GM21619 (cell line): ENCODE measurements around the gene OR1N2.
"Not testable (repeated sequence)": the region's sequence is repeated elsewhere in the genome, so short reads cannot be mapped to it uniquely, and the experiment has no call there.

Source experiments
- ATAC-seq: cut with Tn5 transposase; IDR thresholded peaks from one replicate; pipeline ENCODE4 v1.9.1; 2021; ENCODE audit not compliant: unreplicated experiment

Gene OR1N2, protein sequence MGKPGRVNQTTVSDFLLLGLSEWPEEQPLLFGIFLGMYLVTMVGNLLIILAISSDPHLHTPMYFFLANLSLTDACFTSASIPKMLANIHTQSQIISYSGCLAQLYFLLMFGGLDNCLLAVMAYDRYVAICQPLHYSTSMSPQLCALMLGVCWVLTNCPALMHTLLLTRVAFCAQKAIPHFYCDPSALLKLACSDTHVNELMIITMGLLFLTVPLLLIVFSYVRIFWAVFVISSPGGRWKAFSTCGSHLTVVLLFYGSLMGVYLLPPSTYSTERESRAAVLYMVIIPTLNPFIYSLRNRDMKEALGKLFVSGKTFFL

DNA sequence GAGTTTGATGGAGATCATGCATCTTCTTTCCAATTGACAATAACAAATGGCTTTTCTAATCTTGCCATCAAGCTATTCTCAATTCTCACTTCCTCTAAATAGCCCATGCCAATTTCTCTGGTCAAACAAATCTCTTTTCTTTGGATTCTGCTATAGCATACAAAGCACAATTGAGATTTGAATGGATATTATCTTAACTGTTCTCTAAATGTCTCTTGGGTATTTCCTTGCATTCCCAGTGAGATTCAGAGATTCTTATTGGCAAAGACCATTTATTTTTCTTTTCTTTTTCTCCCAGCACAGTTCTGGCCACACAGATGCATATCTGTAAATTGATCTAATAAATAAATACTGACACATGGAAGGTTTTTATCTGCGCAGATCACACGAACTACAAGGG, at the start of gene OR1N2:
OR1N2 (plus strand) TSS at position 301 of the 400 bp plus-strand sequence. CDS start 100 bp downstream, outside the sequence.
- no peak for ATAC-seq

DNA sequence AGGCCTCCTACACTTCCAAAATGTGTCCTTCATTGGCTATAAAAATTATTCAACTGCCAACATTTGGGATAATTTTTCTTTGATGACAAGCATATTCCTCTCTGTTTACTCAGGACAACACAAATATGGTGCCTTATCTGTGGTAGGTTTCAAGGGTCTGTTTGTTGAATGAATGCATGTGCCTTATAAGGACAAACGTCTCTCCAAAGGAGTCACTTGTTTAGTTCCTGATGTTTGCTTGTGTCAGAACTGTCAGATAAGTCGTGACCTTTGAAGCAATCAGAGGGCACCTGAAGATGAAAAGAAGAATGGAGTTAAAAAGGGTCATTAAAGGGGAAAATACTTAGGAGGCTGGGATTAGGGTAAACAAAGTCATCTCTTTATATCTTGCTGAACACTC, 45.9 kb upstream of the OR1N2 start:
- no peak for ATAC-seq

DNA sequence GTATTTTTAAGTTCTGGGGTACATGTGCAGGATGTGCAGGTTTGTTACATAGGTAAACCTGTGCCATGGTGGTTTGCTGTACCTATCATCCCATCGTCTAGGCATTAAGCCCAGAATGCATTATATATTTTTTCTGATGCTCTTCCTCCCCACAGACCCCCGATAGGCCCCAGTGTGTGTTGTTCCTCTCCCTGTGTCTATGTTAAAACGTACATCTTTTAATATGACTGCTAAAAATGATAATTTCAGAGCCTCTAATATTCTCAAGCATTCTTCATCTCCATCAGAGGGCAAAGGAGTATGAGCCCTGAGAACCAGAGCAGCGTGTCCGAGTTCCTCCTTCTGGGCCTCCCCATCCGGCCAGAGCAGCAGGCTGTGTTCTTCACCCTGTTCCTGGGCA, 42.4 kb upstream of the OR1N2 start, which contains the start of gene OR1J2:
OR1J2 (plus strand) TSS at position 301 of the 400 bp plus-strand sequence; CDS start at position 301, 0 bp downstream.
- ATAC-seq = no peak

DNA sequence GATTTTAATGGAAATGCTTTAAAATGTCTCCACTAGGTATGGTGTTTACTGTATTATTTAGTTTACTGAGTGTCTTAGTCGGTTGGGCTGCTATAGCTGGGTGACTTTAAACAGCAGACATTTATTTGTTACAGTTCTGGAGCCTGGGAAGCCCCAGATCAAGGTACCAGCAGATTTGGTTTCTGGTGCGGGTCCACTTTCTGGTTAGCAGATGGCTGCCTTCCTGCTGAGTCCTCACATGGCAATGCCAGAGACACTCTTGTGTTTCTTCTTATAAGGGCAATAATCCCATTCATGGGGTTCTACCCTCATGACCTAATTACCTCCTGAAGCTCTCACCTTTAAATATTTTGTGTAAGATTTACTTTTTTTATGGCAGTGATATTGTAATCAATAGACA, 34.7 kb upstream of the OR1N2 start:
- no peak for ATAC-seq

DNA sequence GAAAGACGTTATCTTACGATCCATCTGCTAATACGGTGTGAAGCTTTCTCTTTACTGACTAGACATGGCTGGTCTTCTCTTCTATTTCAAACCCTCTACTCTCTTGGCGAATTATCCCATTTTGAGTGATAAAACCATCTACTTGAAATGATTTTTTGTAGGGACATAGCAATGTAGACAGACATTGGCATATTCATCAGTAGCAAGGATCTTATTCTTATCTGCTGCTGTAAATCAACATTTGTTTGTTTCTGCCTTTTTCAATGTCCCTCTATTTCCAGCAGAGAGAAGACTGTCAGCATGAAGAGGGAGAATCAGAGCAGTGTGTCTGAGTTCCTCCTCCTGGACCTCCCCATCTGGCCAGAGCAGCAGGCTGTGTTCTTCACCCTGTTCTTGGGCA, 34.1 kb upstream of the OR1N2 start, which contains the start of gene OR1J4:
OR1J4 (plus strand) TSS at position 301 of the 400 bp plus-strand sequence; CDS start at position 301, 0 bp downstream.
- ATAC-seq = no peak

DNA sequence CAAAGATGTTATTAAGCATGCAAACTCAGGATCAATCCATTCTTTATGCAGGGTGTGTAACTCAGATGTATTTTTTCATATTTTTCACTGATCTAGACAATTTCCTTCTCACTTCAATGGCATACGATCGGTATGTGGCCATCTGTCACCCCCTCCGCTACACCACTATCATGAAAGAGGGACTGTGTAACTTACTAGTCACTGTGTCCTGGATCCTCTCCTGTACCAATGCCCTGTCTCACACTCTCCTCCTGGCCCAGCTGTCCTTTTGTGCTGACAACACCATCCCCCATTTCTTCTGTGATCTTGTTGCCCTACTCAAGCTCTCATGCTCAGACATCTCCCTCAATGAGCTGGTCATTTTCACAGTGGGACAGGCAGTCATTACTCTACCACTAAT, 33.5 kb upstream of the OR1N2 start:
- ATAC-seq = no peak

DNA sequence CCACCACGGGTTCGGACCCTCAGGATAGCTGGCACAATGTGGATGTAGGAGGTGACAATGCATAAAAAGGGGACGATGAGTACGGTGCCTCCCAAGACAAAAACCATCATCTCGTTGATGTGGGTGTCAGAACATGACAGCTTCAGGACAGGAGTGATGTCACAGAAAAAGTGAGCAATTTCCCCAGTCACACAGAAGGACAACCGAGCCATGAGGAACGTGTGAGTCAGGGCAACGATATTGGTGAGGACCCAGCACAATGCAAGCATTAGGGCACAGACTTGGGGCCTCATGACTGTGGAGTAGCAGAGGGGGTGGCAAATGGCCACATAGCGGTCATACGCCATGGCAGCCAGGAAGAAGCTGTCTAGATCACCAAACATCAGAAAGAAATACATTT, 26.3 kb upstream of the OR1N2 start:
- ATAC-seq = no peak

DNA sequence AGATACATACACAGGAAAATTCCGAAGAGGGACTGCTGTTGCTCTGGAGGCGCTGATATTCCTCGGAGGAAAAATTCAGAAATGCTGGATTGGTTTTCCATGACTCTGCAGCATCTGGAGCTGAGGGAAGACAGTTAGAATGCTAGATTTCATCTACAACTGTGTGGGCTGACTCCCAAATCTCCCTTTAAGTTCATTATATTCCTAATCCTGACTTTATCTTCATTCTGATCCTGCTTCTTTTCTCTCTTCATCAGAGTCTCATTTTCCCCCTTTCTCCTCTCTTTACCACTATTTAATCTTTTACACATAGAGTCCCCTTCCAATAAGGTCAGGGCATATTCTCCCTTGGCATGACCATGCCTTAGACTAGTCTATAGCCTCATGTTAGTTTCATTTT, 25.7 kb upstream of the OR1N2 start, which contains the start of gene OR1N1:
OR1N1 (minus strand) TSS at position 101 of the 400 bp plus-strand sequence; CDS start at position 101, 0 bp downstream.
- no peak for ATAC-seq

DNA sequence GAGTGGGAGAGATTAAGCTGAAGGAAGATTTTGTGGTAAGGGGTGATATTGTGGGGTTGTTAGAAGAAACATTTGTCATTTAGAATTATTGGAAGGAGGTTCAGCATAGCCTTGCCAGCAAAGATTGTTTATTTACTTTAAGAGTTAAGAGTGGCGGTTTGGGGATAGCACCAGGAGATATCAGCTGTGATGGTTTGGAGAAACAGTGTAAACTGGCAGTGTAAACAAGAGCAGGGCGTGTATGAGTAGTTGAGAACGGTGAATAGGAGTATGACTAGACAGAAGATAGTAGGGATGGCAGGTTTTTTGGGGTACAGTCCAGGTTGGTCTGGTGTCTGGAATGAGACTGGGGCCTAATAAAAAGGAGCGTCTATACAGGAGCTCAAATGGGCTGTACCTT, 21.8 kb upstream of the OR1N2 start:
- not testable (repeated sequence) for ATAC-seq

DNA sequence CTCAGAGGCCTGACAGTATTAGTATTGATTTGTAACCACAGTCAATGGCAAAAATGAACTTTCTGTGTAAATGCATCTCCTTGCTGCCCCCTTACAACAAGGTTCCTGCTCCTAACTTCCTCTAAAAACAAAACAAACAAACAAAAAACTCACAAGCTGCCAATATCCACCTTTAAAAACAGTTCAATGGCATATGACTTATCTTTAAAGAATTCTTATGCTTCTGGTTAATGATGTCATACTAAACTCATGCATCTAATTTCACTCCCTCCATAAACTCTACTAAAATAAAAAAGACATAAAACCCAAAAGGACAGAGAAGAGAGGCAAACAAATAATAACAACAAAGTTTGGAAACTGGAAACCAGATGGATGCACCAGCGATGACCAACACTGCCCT, 16.8 kb upstream of the OR1N2 start:
- ATAC-seq = no peak

DNA sequence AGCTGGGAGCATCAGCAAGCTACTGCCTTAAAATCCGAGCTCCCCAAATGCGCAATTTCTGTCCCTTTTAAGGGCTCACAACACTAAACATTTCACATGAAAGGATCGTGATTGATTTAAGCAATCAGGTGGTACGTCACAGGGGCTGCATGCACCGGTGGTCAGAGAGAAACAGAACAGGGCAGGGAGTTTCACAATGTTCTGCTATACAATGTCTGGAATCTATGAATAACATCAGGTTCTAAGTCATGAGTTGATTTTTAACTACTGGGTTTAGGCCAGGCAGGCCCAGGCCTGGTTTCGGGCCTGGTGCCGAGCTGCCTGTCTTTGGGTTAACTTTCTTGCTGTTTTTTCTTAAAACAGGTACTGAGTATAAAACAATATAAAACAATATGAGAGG, 15.8 kb upstream of the OR1N2 start:
- not testable (repeated sequence) for ATAC-seq

DNA sequence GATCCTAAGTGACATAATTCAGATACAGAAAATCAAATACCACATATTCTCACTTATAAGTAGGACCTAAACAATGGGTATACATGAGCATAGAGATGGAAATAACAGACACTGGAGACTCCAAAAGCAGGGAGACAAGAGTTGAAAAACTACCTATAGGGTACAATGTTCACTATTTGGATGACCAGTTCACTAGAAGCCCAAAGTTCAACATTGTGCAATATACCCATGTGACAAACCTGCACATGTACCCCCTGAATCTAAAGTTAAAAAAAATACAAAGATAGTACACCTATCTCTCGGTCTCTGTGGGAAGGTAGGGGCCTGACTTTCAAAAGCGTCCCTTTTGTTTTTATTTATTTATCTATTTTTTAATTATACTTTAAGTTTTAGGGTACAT, 14.2 kb upstream of the OR1N2 start:
- ATAC-seq = no peak

DNA sequence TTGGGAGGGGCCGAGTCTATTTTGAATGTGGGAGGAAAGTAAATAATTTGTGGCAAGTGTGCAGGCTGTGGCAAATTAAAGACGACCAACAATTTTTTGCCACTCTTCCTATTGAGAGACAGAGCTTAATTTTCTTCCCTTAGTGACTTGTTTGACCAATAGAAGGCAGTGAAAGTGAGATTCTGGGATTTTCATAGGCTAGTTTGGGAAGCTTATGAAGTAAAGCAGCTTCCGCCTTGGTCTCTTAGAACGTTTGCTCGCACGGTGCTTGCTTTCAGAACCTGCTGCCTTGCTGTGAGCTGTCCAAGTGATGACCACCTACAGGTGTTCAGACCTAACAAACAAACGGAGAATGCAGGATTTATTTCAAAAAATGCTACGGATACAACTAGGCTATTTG, 6.7 kb upstream of the OR1N2 start:
- no peak for ATAC-seq

DNA sequence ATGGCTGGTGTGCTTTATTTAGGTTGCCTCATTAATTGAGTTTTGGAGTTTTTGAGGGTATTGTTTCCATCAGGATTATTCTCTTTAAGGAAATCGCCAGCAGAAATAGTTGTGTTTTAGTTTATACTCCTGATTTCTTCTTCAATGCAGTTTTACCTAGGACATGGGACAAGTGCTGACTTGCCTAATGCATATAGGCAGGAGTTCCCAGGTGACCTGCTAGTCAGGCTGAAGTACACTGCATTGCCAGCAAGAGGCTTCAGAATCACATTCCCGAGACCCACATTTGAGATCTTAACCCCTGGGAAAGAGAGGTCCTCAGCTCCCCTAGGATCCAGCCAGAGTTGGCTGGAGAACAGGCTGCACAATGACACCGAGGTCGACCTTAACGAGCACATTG, 1.5 kb upstream of the OR1N2 start:
- ATAC-seq = no peak

DNA sequence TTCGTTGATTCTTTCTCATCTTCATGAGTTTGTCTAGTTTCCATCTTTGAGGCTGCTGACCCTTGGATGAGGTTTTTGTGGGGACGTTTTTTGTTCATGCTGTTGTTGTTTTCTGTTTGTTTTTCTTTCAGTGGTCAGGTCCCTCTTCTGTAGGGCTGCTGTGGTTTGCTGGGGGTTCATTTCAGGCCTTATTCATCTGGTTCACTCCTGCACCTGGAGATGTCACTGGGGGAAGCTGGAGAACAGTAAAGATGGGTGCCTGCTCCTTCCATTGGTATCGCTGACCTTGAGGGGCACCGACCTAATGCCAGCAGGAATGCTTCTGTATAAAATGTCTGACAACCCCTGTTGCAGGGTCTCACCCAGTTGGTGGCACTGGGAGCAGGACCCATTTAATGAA, 8.5 kb downstream of the OR1N2 start:
- no peak for ATAC-seq

DNA sequence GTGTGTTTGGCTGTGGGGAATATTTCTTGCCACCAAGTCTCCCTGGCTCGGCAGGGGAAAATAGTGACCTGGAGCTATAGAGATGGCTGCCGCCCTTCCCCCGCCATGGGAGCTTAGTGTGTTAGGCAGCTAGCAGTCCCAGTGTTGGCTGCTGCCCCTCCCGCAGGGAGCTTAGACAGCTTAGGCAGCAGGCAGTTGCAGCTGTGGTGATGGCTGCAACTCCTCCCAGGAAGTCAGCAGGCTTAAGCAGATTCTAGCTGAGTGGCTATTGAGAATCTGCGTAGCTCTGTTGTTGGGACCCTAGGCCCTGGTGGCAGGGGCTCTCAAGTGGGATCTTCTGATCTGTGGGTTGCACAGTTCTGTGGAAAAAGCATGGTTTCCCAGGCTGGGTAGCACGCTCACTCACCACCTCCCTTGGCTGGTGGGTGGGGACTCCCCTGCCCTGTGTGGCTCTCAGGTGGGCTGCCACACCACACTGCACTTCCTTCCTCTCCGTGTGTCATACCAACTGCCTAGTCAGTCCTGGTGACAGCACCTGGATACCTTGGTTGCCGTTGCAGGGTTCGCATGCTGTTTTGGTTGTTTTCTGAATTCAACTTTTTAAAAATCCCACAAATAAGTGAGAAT, 9.3 kb downstream of the OR1N2 start:
- no peak for ATAC-seq

DNA sequence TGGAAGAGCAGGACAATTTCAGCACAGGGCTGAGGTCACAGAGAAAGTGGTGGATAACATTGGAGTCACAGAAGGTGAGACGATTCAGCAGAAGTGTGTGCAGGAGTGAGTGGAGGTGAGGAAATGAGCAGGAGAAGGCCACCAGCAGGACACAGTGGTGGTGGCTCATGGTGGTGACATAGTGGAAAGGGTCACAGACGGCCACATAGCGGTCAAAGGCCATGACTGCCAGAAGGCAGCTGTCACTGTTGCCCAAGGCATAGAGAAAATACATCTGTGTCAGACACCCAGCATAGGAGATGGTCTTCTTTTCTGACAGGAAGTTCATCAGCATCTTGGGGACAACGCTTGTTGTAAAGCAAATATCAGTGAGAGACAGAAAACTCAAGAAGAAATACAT, 15.0 kb downstream of the OR1N2 start:
- ATAC-seq = no peak

DNA sequence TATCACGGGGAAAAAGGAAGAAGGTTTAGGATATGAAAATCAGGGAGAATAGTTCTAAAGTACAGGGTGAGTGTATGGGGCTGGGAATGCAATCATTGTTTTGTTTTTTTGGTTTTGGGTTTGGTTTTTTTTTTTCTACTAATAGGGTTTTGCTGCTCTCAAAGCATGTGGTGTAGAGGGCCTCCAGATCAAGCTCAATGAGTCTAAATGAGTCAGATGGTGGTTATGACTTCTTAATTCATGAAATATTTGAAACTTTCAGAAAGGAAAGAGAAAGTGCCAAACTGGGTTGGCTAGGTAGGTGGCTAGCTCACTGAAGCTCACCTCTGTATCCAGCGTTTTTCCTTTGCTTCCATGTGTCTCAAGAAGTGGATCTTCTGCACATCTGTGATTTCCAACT, 19.5 kb downstream of the OR1N2 start:
- no peak for ATAC-seq

DNA sequence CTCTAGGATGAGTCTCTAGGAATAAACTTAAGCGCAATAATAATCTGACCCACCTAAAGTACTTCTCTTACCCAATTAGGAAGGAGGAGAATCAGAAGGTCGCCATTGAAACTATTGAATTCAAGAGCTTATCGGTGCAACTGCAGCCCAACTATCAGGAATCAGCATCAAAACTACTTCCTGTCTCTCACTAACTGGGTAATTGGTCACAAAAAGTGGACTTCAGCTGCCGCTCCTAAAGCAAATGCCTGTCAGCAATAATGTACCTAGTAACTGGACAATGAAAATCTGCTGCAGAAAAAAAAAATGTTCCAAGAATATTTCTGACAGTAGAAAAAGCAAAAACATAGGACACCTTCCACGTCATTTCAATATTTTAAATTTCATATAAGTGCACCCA, 27.0 kb downstream of the OR1N2 start:
- ATAC-seq = no peak

DNA sequence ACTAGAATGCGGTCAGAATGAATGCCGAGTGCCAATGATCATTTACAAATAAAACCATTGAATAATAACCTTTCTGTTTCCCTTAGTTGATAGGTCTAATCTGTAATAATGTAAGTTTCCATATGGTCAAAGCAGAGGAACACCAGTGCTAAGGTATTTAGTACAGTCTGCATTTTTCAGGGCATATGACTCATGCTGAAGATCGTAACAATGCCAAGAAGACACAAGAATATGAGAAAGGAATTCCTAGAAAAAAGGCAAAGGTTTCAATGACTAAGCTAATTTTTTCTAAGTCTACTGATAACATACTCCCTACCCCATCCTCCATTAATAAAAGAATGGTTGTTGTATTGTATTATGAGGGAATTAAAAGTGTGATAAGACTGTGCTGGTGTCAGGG, 27.4 kb downstream of the OR1N2 start:
- no peak for ATAC-seq

DNA sequence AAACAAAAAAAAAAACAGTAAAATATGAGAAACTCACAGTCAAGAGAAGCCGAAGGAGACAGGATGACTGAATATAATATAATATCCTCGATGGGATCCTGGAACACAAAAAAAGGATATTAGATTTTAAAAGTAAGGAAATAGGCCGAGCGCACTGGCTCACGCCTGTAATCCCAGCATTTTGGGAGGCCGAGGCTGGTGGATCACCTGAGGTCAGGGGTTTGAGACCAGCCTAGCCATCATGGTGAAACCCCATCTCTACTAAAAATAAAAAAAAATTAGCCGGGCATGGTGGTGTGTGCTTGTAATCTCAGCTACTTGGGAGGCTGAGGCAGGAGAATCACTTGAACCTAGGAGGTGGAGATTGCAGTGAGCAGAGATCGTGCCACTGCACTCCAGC, 30.4 kb downstream of the OR1N2 start, which contains the start of gene OR1L8:
OR1L8 (minus strand) TSS at position 101 of the 400 bp plus-strand sequence. CDS start 14,907 bp downstream, outside the sequence.
- not testable (repeated sequence) for ATAC-seq
